Measurements from ENCODE around the gene TENT5A. TPM values are rescaled to one million over a fixed set of nuclear protein-coding genes. Genes with fewer than 3 reads are reported as not detected.

TENT5A gene
- total and polyA plus RNA-seq, 8 donors, result 7.2 to 23.2 (median 10.0) TPM

GRCh38 chr6:81768150-81768942, 15.9 kb upstream of the TENT5A start:
- Histone ChIP-seq H3K27ac (no peak overlapping the region), H3K27me3 (no peaks in the 10 kb centered on the region), H3K4me3 (no peak overlapping the region), H3K36me3 (no peaks in the 10 kb centered on the region), H3K4me1 (peaks cover 15 to 28% of the 10 kb centered on the region in 2 donors), H3K9me3 (no peaks in the 10 kb centered on the region)
- DNase-seq (no peak), ATAC-seq (no peak)
- TF ChIP-seq CTCF (IDR thresholded peaks at IDR 0.05), result no peak
- intact Hi-C loops (cut with DNase I), result no loop called here

GRCh38 chr6:81767163-81767891, 14.8 kb upstream of the TENT5A start:
- intact Hi-C loops (cut with DNase I), result no loop called here
- no peaks in the 10 kb centered on the region for H3K36me3 ChIP-seq
- ATAC-seq, result peak; percentile 59
- H3K4me1 ChIP-seq, result peaks cover 15 to 28% of the 10 kb centered on the region in 2 donors
- H3K27me3 ChIP-seq, result no peaks in the 10 kb centered on the region
- H3K9me3 ChIP-seq, result no peaks in the 10 kb centered on the region
- no peak for TF ChIP-seq CTCF (IDR thresholded peaks at IDR 0.05)
- peak in 1 of 4 donors; percentile 19 for DNase-seq
- no peak overlapping the region for H3K4me3 ChIP-seq
- H3K27ac ChIP-seq, result peak overlapping the region; percentile 16 to 55

GRCh38 chr6:81766482-81767069, 14.1 kb upstream of the TENT5A start:
- ATAC-seq (peak; percentile 74), DNase-seq (peak in 2 of 4 donors; percentile 54 to 74)
- Histone ChIP-seq H3K4me1 (peaks cover 15 to 28% of the 10 kb centered on the region in 2 donors), H3K9me3 (no peaks in the 10 kb centered on the region), H3K36me3 (no peaks in the 10 kb centered on the region), H3K4me3 (no peak overlapping the region), H3K27ac (peak overlapping the region; percentile 55 to 86), H3K27me3 (no peaks in the 10 kb centered on the region)
- intact Hi-C loops (cut with DNase I), result no loop called here
- TF ChIP-seq CTCF (IDR thresholded peaks at IDR 0.05), result no peak

GRCh38 chr6:81764531-81764930, 12.1 kb upstream of the TENT5A start:
- ATAC-seq (no peak), DNase-seq (no peak)
- intact Hi-C loops (cut with DNase I), result no loop called here
- no peaks in the 10 kb centered on the region for H3K9me3 ChIP-seq
- H3K27ac ChIP-seq, result no peak overlapping the region
- H3K4me1 ChIP-seq, result peaks cover 15 to 28% of the 10 kb centered on the region in 2 donors
- H3K4me3 ChIP-seq, result no peak overlapping the region
- TF ChIP-seq CTCF (IDR thresholded peaks at IDR 0.05), result no peak
- H3K27me3 ChIP-seq, result no peaks in the 10 kb centered on the region
- no peaks in the 10 kb centered on the region for H3K36me3 ChIP-seq

GRCh38 chr6:81763968-81764367, 11.5 kb upstream of the TENT5A start:
- ATAC-seq (no peak), DNase-seq (no peak)
- Histone ChIP-seq H3K4me1 (peaks cover 15 to 28% of the 10 kb centered on the region in 2 donors), H3K9me3 (no peaks in the 10 kb centered on the region), H3K27me3 (no peaks in the 10 kb centered on the region), H3K4me3 (no peak overlapping the region), H3K27ac (no peak overlapping the region), H3K36me3 (no peaks in the 10 kb centered on the region)
- intact Hi-C loops (cut with DNase I), result no loop called here
- TF ChIP-seq CTCF (IDR thresholded peaks at IDR 0.05), result no peak

All from left lung (tissue), 10 donors.